HepG2 (cell line): ENCODE measurements around the gene PIP5KL1. TPM values are rescaled to one million over a fixed set of nuclear protein-coding genes. Genes with fewer than 3 reads are reported as not detected.
A peak's percentile ranks its signal among the peaks of the same experiment; 100 is the strongest.

Source experiments
- AGO2 ChIP-seq: fragments of 200-400 bp; formaldehyde crosslinking; optimal IDR thresholded peaks from 2 replicates; pipeline ENCODE3; 2017; ENCODE audit warnings: mild to moderate bottlenecking, low read depth, low read length, moderate library complexity
- ARID4A ChIP-seq: sonication (generic); formaldehyde crosslinking; IDR thresholded peaks from 2 replicates; pipeline ENCODE4 v1.5.0; 2020; ENCODE audit warnings: mild to moderate bottlenecking, missing genetic modification reagents, borderline replicate concordance
- CSRNP2 ChIP-seq: sonication (generic); formaldehyde crosslinking; conservative IDR thresholded peaks from 2 replicates; pipeline ENCODE4 v1.8.0; 2022; ENCODE audit warnings: low read depth, missing genetic modification reagents
- EEA1 ChIP-seq: sonication (generic); formaldehyde crosslinking; IDR thresholded peaks from 2 replicates; pipeline ENCODE4 v1.5.1; 2020; ENCODE audit warnings: mild to moderate bottlenecking, missing genetic modification reagents, borderline replicate concordance
- HNRNPLL ChIP-seq: fragments of 200-400 bp; formaldehyde crosslinking; IDR thresholded peaks from 2 replicates; pipeline ENCODE4 v1.6.1; 2017; ENCODE audit warnings: mild to moderate bottlenecking, low read depth, low read length; ENCODE audit not compliant: poor library complexity, severe bottlenecking
- HOXA5 ChIP-seq: sonication (generic); formaldehyde crosslinking; IDR thresholded peaks from 2 replicates; pipeline ENCODE4 v1.4.0; 2020; ENCODE audit warnings: missing genetic modification reagents
- KLF16 ChIP-seq, 2 experiments: sonication (generic) in 1 of 2; formaldehyde crosslinking in 1 of 2; IDR thresholded peaks; 2 replicates each; pipeline versions ENCODE4 v1.6.1 to v1.8.0; 2016 to 2023; ENCODE audit warnings: missing genetic modification reagents in 2 of 2, missing compliant biosample characterization in 1 of 2
- NRL ChIP-seq: sonication (generic); formaldehyde crosslinking; IDR thresholded peaks from 2 replicates; pipeline ENCODE4 v1.5.0; 2020; ENCODE audit warnings: missing genetic modification reagents, mild to moderate bottlenecking, moderate library complexity, borderline replicate concordance
- SAP130 ChIP-seq: IDR thresholded peaks from 2 replicates; pipeline ENCODE4 v1.6.1; 2016; ENCODE audit warnings: low read depth
- UBTF ChIP-seq: sonication (generic); formaldehyde crosslinking; IDR thresholded peaks from 2 replicates; pipeline ENCODE4 v1.4.0; 2020; ENCODE audit warnings: mild to moderate bottlenecking, missing genetic modification reagents
- ZNF430 ChIP-seq: sonication (generic); formaldehyde crosslinking; IDR thresholded peaks from 2 replicates; pipeline ENCODE4 v1.9.0; 2021; ENCODE audit warnings: mild to moderate bottlenecking, missing genetic modification reagents
- ZNF687 ChIP-seq: sonication (generic); formaldehyde crosslinking; IDR thresholded peaks from 2 replicates; pipeline ENCODE4 v1.5.1; 2020; ENCODE audit warnings: mild to moderate bottlenecking, missing genetic modification reagents, moderate library complexity
- polyA plus RNA-seq, 8 experiments: library from polyadenylated mRNA; depleted of rRNA in 3 of 8; stranded (reverse) in 7 of 8; unstranded in 1 of 8; fragments of >200 nt; fragmentation: Illumina TruSeq in 4 of 8; extraction: Trizol in 4 of 8; gene quantifications; 2 replicates each; pipeline versions ENCODE4 v1.2.1 to v1.2.3, GENCODE V29; 2011 to 2016; ENCODE audit warnings: low read depth in 4 of 8, missing spikeins in 1 of 8, mixed read lengths in 1 of 8; ENCODE audit not compliant: insufficient read depth in 1 of 8
- total RNA-seq, 5 experiments: library from RNA; depleted of rRNA; stranded (reverse); fragments of >200 nt; fragmentation: Illumina TruSeq; extraction: Trizol; gene quantifications; 2 replicates each; pipeline ENCODE4 v1.2.3, GENCODE V29; 2016; ENCODE audit warnings: low read depth in 1 of 5
- TF ChIP-seq, protein P1 (sequence below): sonication (generic); formaldehyde crosslinking; IDR thresholded peaks from 2 replicates; pipeline ENCODE4 v1.8.1; 2023; ENCODE audit warnings: mild to moderate bottlenecking, moderate library complexity, missing genetic modification reagents

Gene PIP5KL1
- total and polyA plus RNA-seq, 2 of the 13 experiments (the other 11 are each of a cell fraction or from before 2014, with no cell fraction given): 0.20 to 0.49 TPM

DNA sequence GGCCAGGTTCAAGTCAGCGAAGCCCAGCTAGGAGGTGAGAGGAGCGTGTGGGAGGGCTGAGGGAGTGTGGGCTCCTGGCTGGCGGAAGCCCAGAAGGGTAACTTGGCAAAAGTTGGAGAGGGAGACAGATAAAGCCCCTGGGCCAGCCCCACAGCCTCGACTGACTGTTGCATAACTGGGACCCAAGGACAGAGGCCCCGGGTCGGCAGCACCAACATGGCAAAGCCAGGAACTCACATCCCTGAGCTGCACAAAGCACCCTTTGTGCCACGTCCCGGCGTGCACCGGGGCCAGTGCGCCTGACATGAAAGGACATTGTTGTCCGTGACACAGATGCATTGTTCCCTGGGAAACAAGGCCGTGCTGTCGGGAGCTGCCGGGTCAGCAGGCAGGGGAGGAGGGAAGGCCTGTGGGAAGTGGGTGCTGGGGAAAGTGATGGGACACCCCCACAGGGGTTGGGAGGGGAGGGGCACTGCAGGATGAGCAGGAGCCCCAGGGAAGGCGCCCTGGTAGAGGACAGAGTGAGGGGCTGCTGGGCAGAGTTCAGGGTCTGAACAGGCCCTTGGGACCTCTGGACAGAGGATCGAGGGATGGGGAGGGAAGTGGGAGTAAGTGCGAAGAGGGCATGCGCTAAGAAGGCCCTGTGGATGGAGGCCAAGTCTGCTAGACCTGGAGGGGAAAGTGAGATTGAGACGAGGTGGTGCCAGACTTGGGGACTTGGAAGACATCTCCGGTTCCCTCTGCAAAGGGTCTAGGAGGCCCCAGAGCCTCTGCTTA, 20.1 kb upstream of the PIP5KL1 start (continued):
- peak; percentile 88 for TF ChIP-seq UBTF (CRISPR knock-in tag)
- TF ChIP-seq ZNF687 (CRISPR knock-in tag): peak; percentile 99
- peak; percentile 94 for TF ChIP-seq NRL
- 0 out of 2 replicates have a peak, but pooled peaks have one; percentile 12 for TF ChIP-seq HOXA5
- no peak for TF ChIP-seq EEA1
- peak in 1 of 2 experiments; percentile 67; a peak in 2 of 4 replicates for TF ChIP-seq KLF16 (CRISPR knock-in tag; IDR thresholded peaks at IDR 0.05)
- peak; percentile 77 for TF ChIP-seq AGO2
- TF ChIP-seq, protein P1, sequence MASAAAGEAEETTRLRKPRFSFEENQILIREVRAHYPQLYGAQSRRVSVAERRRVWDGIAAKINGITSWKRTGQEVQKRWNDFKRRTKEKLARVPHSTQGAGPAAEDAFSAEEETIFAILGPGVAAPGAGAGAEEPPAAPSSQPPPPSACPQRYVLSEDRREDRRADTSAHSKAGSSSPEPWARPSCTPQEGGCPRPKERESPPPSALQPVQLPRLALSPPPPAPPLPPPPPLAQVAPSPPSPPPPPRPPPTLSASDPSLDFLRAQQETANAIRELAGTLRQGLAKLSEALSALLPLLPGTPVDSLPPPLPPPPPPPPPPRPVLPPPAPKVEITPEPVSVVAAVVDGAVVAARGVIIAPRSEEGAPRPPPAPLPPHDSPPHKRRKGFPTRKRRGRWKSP: peak; percentile 66; the same call in 1 of the 2 replicates
- TF ChIP-seq SAP130: peak; percentile 98
- peak; percentile 59 for TF ChIP-seq HNRNPLL
- TF ChIP-seq CSRNP2 (CRISPR knock-in tag): no peak
- TF ChIP-seq ZNF430 (CRISPR knock-in tag): peak; percentile 92
- TF ChIP-seq ARID4A (CRISPR knock-in tag): peak; percentile 83; the same call in 1 of the 2 replicates
